Activated T-helper 17 cell treated with anti-CD3 and anti-CD28 coated beads, Interleukin-2, amount 50 U/mL, for 72 hours (primary cell): Measurements from ENCODE around the gene NEK4. TPM values are rescaled to one million over a fixed set of nuclear protein-coding genes. Genes with fewer than 3 reads are reported as not detected.
A peak's percentile ranks its signal among the peaks of the same experiment; 100 is the strongest.
"Not testable (repeated sequence)": the region's sequence is repeated elsewhere in the genome, so short reads cannot be mapped to it uniquely, and the experiment has no call there.

ENCODE experiments used
- ATAC-seq: fragments of 150-1000 bp; cut with Tn5 transposase; replicated peaks from 2 replicates; pipeline ENCODE4 v1.10.0; 2021; ENCODE audit warnings: mild to moderate bottlenecking, moderate library complexity
- H3K27ac Mint-ChIP-seq: one replicate; pipeline ENCODE4 v1.8.0; 2022; ENCODE audit warnings: mixed read lengths
- H3K27me3 Mint-ChIP-seq: one replicate; pipeline ENCODE4 v1.8.0; 2022; ENCODE audit warnings: mixed read lengths
- H3K36me3 Mint-ChIP-seq: one replicate; pipeline ENCODE4 v1.8.0; 2022; ENCODE audit warnings: low read depth, mild to moderate bottlenecking, mixed read lengths
- H3K4me1 Mint-ChIP-seq: one replicate; pipeline ENCODE4 v1.8.0; 2022; ENCODE audit warnings: mixed read lengths
- H3K4me3 Mint-ChIP-seq: one replicate; pipeline ENCODE4 v1.8.0; 2022; ENCODE audit warnings: mild to moderate bottlenecking, mixed read lengths
- H3K9me3 Mint-ChIP-seq: one replicate; pipeline ENCODE4 v1.8.0; 2022; ENCODE audit warnings: mixed read lengths
- total RNA-seq, 2 donors: library from RNA; stranded (reverse); gene quantifications; one replicate each; pipeline ENCODE4 v1.2.3, GENCODE V29; 2022

NEK4 gene
- total RNA-seq, 2 donors from 2014 or later, result 3.1 to 17.7 TPM

GRCh38 chr3:52752045-52752660 is 18.6 kb downstream of the NEK4 start:
- Mint-ChIP-seq H3K27ac (no peak overlapping the region), H3K9me3 (no peaks in the 10 kb centered on the region), H3K27me3 (no peaks in the 10 kb centered on the region), H3K4me1 (no peaks in the 10 kb centered on the region), H3K4me3 (no peak overlapping the region), H3K36me3 (peaks cover 37% of the 10 kb centered on the region)
- no peak for ATAC-seq

- Mint-ChIP-seq H3K4me1 (no peaks in the 10 kb centered on the region), H3K9me3 (no peaks in the 10 kb centered on the region), H3K4me3 (no peak overlapping the region), H3K36me3 (peaks cover 46% of the 10 kb centered on the region), H3K27me3 (no peaks in the 10 kb centered on the region), H3K27ac (peak overlapping the region; percentile 32)
- ATAC-seq, result no peak
Measured at GRCh38 chr3:52743721-52744120, 27.0 kb downstream of the NEK4 start.

DNA sequence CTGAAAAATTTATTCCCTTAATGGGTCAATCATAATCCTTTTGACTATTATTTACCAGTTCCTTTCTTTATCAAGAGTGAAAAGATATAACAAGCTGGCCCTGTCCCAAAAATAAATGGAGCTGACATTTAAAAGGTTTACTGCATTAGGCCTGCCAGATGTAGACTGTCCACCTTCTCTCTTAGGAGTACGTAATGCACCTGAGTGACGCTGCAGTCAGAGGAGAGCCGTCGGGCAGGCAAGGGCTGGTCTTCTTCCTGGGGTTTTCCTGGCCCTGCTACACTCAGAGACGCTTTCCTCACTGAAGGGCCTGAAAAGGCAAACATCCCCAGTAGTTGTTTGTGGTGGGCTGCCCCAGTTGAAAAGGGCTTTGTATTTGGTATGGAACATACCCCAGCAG is 27.6 kb downstream of the NEK4 start:
- Mint-ChIP-seq H3K27me3 (no peaks in the 10 kb centered on the region), H3K4me1 (no peaks in the 10 kb centered on the region), H3K36me3 (peaks cover 46% of the 10 kb centered on the region), H3K4me3 (no peak overlapping the region), H3K9me3 (no peaks in the 10 kb centered on the region), H3K27ac (no peak overlapping the region)
- no peak for ATAC-seq

DNA sequence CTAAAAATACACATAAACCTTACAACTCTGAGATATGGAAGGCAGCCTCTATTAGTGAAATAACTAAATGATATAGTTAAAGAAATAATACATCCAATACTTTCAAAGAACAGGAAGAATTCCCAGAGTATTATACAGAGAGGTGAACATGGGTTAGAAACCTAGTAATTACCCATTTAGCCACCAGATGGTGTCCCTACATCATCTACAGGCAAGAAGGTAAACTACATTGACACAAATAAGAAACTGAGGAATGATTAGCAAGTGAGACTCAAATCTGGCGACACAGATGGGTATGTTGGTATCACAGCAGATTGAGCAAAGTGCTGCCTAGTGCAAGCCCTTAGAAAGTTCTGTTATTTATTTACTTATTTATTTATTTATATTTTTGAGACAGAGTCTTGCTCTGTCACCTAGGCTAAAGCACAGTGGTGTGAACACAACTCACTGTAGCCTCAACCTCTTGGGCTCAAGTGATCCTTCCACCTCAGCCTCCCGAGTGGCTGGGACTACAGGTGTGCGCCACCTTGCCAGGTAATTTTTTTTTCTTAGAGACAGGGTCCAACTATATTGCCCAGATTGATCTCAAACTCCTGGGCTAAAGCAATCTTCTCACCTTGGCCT is 28.2 kb downstream of the NEK4 start:
- Mint-ChIP-seq H3K36me3 (peaks cover 49% of the 10 kb centered on the region), H3K27ac (no peak overlapping the region), H3K9me3 (no peaks in the 10 kb centered on the region), H3K4me1 (no peaks in the 10 kb centered on the region), H3K27me3 (no peaks in the 10 kb centered on the region), H3K4me3 (no peak overlapping the region)
- ATAC-seq, result peak; percentile 58

- no peak for ATAC-seq
- Mint-ChIP-seq H3K9me3 (no peaks in the 10 kb centered on the region), H3K4me3 (no peak overlapping the region), H3K4me1 (no peaks in the 10 kb centered on the region), H3K27ac (no peak overlapping the region), H3K36me3 (peaks cover 45% of the 10 kb centered on the region), H3K27me3 (no peaks in the 10 kb centered on the region)
Measured at GRCh38 chr3:52739730-52740129, 31.0 kb downstream of the NEK4 start.

DNA sequence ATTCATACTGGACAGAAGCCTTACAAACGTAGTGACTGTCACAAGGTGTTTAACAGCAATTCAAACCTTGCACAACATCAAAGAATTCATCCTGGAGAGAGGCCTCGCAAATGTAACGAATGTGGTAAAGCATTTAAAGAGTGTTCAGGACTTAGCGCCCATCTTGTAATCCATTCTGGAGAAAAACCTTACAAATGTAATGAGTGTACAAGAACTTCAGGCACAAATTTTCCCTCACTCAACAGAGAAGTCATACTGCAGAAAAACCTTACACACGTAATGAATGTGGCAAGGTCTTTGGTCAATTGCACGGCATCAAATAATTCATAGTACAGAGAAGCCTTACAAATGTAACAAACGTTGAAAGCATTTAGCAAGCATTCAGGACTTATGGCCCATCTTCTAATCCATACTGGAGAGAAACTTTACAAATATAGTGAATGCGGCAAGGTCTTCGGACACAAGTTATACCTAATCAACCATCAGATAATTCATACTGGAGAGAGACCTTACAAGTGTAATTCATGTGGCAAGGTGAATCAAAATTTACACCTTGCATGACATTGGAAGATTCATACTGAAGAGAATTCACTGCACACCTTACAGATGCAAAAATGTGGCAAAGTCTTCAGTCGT is 37.4 kb downstream of the NEK4 start:
- Mint-ChIP-seq H3K4me3 (no peak overlapping the region), H3K9me3 (peaks cover 6% of the 10 kb centered on the region), H3K27ac (no peak overlapping the region), H3K36me3 (peaks cover 39% of the 10 kb centered on the region), H3K27me3 (no peaks in the 10 kb centered on the region), H3K4me1 (no peaks in the 10 kb centered on the region)
- ATAC-seq, result no peak

DNA sequence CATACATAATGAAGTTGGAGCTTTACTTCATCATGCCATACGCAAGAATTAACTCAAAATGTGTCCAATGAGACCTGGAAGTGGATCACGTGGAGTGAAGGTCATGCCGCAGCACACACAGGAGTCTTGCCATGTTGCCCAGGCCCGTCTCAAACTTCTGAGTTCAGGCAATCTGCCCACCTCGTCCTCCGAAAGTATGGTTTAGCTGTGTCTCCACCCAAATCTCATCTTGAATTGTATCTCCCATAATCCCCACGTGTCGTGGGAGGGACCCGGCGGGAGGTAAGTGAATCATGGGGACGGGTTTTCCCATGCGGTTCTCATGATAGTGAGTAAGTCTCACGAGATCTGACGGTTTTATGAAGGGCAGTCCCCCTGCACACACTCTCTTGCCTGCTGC is 39.1 kb downstream of the NEK4 start:
- Mint-ChIP-seq H3K9me3 (peaks cover 6% of the 10 kb centered on the region), H3K27ac (no peak overlapping the region), H3K4me3 (no peak overlapping the region), H3K4me1 (no peaks in the 10 kb centered on the region), H3K36me3 (peaks cover 33% of the 10 kb centered on the region), H3K27me3 (no peaks in the 10 kb centered on the region)
- no peak for ATAC-seq

DNA sequence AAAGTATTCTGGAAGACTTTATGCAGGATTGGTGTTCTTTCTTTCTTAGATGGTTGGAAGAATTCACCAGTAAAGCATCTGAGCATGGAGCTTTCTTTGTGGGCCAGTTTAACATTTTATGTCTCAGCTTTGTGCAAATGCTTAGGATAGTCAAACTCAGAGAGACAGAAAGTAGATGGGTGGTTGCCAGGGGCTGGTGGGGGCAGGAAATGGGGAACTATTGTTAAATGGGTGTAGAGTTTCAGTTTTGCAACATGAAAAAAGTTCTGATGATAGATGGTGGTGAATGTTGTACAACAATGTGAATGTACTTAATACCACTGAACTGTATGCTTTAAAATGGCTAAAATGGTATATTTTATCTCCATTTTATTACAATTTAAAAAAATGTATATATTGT is 40.1 kb downstream of the NEK4 start:
- H3K27me3 Mint-ChIP-seq, result no peaks in the 10 kb centered on the region
- H3K4me1 Mint-ChIP-seq, result no peaks in the 10 kb centered on the region
- H3K36me3 Mint-ChIP-seq, result peaks cover 27% of the 10 kb centered on the region
- no peak overlapping the region for H3K27ac Mint-ChIP-seq
- H3K9me3 Mint-ChIP-seq, result peaks cover 6% of the 10 kb centered on the region
- no peak overlapping the region for H3K4me3 Mint-ChIP-seq
- ATAC-seq, result no peak

DNA sequence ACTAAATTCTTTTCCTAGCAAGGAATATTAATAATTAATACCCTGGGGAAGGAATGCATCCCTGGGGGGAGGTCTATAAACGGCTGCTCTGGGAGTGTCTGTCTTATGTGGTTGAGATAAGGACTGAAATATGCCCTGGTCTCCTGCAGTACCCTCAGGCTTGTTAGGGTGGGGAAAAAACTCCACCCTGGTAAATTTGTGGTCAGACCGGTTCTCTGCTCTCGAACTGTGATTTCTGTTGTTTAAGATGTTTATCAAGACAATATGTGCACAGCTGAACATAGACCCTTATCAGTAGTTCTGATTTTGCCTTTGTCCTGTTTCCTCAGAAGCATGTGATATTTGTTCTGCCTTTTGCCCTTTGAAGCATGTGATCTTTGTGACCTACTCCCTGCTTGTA is 42.0 kb downstream of the NEK4 start:
- not testable (repeated sequence) for ATAC-seq, H3K9me3 Mint-ChIP-seq, H3K27ac Mint-ChIP-seq, H3K4me3 Mint-ChIP-seq, H3K27me3 Mint-ChIP-seq, H3K4me1 Mint-ChIP-seq
- H3K36me3 Mint-ChIP-seq, result peaks cover 15% of the 10 kb centered on the region

GRCh38 chr3:52724511-52724910 is 46.2 kb downstream of the NEK4 start:
- Mint-ChIP-seq H3K9me3 (no peaks in the 10 kb centered on the region), H3K4me1 (peaks cover 5% of the 10 kb centered on the region), H3K4me3 (no peak overlapping the region), H3K27ac (no peak overlapping the region), H3K27me3 (no peaks in the 10 kb centered on the region), H3K36me3 (no peaks in the 10 kb centered on the region)
- no peak for ATAC-seq

DNA sequence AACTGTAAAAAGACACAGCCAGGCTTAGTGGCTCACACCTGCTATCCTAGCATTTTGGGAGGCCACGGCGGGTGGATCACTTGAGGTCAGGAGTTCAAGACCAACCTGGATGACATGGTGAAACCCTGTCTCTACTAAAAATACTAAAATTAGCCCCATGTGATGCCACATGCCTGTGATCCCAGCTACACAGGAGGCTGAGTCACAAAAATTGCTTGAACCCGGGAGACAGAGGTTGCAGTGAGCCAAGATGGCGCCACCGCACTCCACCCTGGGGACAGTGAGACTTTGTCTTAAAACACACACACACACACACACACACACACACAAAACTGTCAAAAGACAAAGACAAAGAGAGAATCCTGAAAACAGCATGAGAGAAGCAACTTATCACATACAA is 46.8 kb downstream of the NEK4 start:
- H3K36me3 Mint-ChIP-seq, result no peaks in the 10 kb centered on the region
- no peak for ATAC-seq
- peaks cover 5% of the 10 kb centered on the region for H3K4me1 Mint-ChIP-seq
- H3K4me3 Mint-ChIP-seq, result no peak overlapping the region
- H3K27ac Mint-ChIP-seq, result no peak overlapping the region
- no peaks in the 10 kb centered on the region for H3K9me3 Mint-ChIP-seq
- H3K27me3 Mint-ChIP-seq, result no peaks in the 10 kb centered on the region

GRCh38 chr3:52722491-52722890 is 48.2 kb downstream of the NEK4 start:
- Mint-ChIP-seq H3K27me3 (no peaks in the 10 kb centered on the region), H3K27ac (no peak overlapping the region), H3K9me3 (no peaks in the 10 kb centered on the region), H3K4me1 (peaks cover 5% of the 10 kb centered on the region), H3K4me3 (no peak overlapping the region), H3K36me3 (no peaks in the 10 kb centered on the region)
- no peak for ATAC-seq

DNA sequence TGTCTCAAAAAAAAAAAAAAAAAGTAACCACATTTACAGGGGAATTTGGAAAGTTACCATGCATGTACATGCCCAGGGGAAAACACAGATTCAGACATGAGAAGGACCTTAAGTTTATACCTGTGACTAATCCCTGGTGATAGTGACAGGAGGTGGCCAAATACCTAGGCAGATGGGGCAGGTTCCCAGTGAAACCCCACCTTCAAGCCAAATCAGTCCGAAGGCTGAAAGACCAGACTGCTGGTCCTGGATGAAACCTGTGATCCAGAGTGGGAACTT is 49.1 kb downstream of the NEK4 start:
- no peak overlapping the region for H3K4me3 Mint-ChIP-seq
- no peak for ATAC-seq
- no peaks in the 10 kb centered on the region for H3K36me3 Mint-ChIP-seq
- peaks cover 5% of the 10 kb centered on the region for H3K4me1 Mint-ChIP-seq
- H3K27me3 Mint-ChIP-seq, result no peaks in the 10 kb centered on the region
- no peak overlapping the region for H3K27ac Mint-ChIP-seq
- no peaks in the 10 kb centered on the region for H3K9me3 Mint-ChIP-seq

DNA sequence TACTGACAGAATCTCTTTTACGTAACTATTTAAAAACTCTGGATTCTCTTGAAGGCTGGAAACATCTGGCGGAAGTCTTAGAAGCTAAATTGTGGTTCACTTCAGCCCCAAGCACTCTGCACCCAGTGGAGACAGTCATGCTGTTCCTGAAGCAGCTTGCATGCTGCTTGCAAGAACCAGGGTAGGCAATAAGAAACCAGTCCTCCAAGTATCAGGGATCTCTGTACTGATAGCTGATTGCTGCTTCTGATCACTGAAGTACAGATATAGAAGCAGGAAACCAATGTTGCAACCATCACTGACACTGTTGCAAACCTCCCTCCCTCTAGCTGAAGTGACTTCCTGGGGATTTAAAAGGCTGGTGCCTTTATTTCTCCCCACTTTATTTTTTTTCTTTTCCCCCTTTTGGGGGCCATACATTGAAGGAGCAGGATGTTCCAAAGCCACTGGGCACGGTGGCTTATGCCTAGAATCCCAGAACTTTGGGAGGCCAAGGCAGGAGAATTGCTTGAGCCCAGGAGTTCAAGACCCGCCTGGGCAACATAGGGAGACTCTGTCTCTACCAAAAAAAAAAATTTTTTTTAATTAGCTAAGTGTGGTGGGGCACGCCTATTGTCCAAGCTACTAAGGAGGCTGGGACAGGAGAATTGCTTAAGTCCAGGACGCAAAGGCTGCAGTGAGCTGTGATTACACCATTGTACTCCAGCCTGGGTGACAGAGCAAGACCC is 49.6 kb downstream of the NEK4 start:
- ATAC-seq, result peak; percentile 44
- Mint-ChIP-seq H3K27me3 (no peaks in the 10 kb centered on the region), H3K4me3 (peak overlapping the region; percentile 44), H3K36me3 (no peaks in the 10 kb centered on the region), H3K9me3 (no peaks in the 10 kb centered on the region), H3K27ac (peak overlapping the region; percentile 72), H3K4me1 (peaks cover 5% of the 10 kb centered on the region)

DNA sequence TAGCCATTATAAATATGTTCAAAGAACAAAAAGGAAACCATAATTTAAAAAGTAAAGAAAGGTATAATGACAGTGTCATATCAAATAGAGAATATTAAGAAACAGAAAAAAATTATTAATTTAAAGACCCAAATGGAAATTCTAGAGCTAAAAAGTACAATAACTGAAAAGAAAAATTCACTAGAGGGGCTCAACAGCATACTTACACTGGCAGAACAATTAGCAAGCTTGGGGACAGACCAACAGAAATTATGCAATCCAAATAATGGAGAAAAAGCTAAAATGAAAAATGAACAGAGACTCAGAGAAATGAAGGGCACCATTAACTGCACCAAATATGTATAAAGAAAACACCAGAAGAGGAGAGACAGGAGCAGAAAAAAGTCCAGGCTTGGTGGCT is 51.1 kb downstream of the NEK4 start:
- Mint-ChIP-seq H3K9me3 (no peaks in the 10 kb centered on the region), H3K4me3 (no peak overlapping the region), H3K27ac (peak overlapping the region; percentile 72), H3K27me3 (no peaks in the 10 kb centered on the region), H3K36me3 (no peaks in the 10 kb centered on the region), H3K4me1 (peaks cover 5% of the 10 kb centered on the region)
- ATAC-seq, result no peak
